GM13977 (cell line): Measurements from ENCODE around the gene MEGF6.

ENCODE experiments used
- DNase-seq: peaks from one replicate; pipeline ENCODE4 v3.0.0; 2012; ENCODE audit warnings: low spot score
- CTCF ChIP-seq: IDR thresholded peaks from 2 replicates; pipeline ENCODE4 v1.5.1; 2012; ENCODE audit warnings: mild to moderate bottlenecking, control low read depth; ENCODE audit not compliant: insufficient read depth; ENCODE audit errors: extremely low read depth, missing control alignments
- in situ Hi-C: fragments of 300-500 bp; cut with MboI; formaldehyde crosslinking; loops from one replicate; pipeline ENCODE4 v1.12.0; 2022; ENCODE audit warnings: low sequenced_read_pairs, low pct_unique_long_range_greater_than_20kb, mixed read lengths, inconsistent platforms; ENCODE audit not compliant: unreplicated experiment

MEGF6 gene

GRCh38 chr1:3496916-3497315 is 114.4 kb downstream of the MEGF6 start:
- TF ChIP-seq CTCF = no peak
- DNase-seq = no peak
- in situ Hi-C loops = no loop called here

DNA sequence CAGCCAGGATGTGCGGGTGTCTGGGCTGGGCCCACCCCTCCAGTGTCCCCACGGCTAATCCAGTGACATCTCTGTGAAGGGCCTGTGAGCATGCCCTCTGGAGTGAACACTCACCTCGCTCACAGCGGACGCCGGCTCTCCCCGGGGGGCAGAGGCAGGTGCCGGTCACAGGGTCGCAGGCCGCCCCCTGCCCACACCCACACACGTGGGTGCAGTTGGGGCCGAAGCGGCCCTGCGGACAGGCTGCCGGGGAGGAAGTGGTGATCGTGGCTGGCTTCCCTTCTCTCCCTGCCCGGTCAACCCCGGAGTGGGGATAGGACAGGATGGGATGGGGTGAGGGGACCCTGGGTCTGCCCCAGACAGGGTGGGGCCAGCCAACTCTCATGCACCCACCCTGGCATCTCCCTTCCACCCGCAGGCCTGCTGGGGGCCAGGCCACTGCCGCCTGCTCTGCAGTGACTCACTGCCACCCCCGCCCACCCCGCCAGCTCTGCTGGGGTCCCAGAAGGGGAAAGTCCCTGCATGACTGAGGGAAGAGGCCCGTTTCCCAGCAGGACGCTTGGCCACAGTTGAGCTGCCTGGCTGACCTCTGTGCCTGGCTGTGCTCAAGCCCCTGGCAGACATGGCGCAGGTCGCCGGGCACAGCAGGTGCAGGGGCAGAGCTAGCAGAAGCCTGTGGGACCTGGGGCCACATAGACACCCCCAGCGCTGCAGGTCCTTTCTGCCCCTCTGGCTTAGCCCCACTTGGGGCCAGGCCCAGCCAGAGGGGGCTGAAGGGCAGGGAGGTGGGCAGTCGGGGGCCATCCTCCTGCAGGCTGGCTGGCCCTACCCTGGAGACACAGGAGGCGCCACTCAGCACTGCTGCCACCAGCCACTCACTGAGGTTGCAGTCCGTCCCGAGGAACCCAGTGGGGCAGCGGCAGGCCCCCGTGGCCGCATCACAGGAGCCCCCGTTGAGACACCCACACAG is 115.2 kb downstream of the MEGF6 start:
- in situ Hi-C loops = no loop called here
- DNase-seq = no peak
- no peak for TF ChIP-seq CTCF

DNA sequence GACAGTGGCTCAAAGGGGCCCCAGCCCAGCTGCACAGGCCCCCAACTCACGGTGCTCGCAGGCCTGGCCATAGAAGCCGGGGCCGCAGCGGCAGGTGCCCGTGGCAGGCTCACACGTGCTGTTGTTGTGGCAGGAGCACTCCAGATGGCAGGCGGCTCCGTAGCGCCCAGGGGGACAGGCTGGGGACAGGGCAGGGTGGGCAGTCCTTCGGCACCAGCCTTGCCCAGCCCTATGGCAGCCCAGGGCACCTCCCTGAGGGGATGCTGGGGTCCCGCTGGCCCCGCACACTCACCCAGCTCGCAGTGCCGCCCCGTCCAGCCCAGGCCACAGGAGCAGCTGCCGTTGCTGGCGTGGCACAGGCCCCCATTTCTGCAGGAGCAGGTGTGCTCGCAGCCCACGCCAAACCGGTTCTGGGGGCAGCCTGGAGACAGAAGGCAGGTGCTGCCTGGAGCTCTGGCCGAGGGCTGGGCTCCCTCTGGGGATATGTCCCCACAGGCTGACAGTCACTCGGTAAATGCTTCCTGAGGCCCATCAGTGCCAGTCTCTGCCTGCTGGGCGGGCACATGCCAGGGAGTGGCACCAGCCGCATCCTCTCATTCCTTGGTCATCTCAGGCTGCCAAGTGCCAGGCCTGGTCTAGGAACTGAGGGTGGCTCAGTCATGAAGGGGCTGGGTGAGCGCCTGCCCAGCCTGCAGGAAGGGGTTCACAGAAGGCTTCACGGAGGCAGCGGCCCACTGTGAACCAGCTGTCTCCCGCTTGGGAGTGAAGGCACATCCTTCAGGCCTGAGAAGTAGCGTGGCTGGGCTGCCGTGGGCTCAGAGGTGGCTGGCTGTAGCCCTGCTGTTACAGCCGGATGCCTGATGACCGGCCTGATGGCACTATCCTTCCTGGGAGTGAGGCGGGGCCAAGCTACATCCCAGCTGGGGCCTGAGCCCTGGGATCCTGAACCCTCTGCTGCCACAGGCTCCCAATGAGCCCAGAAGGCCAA is 116.7 kb downstream of the MEGF6 start:
- TF ChIP-seq CTCF = no peak
- in situ Hi-C loops = no loop called here

GRCh38 chr1:3492545-3493246 is 118.6 kb downstream of the MEGF6 start:
- TF ChIP-seq CTCF = no peak
- in situ Hi-C loops = no loop called here
- DNase-seq = no peak

More for the DNA sequence above, 116.7 kb downstream of the MEGF6 start:
- DNase-seq = no peak

- peak; percentile 93 for DNase-seq
- in situ Hi-C loops = no loop called here
- peak; percentile 96 for TF ChIP-seq CTCF
These were observed 119.7 kb downstream of the MEGF6 start for GRCh38 chr1:3491291-3492246.
